HUES48 (cell line): ENCODE results near the gene ZNF71.

Experiments
- H3K27ac ChIP-seq: one replicate; pipeline ENCODE4 v1.7.0; 2013; ENCODE audit warnings: low read depth, low read length, inconsistent platforms
- H3K27me3 ChIP-seq: 2 replicates; pipeline ENCODE4 v1.6.1; 2013; ENCODE audit warnings: mild to moderate bottlenecking, low read length; ENCODE audit not compliant: control insufficient read depth, insufficient read depth
- H3K36me3 ChIP-seq: 2 replicates; pipeline ENCODE4 v1.6.1; 2013; ENCODE audit warnings: low read length; ENCODE audit not compliant: control insufficient read depth, insufficient read depth
- H3K4me1 ChIP-seq: 2 replicates; pipeline ENCODE4 v1.6.1; 2013; ENCODE audit warnings: mild to moderate bottlenecking, low read length; ENCODE audit not compliant: control insufficient read depth, insufficient read depth
- H3K4me3 ChIP-seq: 2 replicates; pipeline ENCODE4 v1.5.1; 2013; ENCODE audit warnings: mild to moderate bottlenecking, low read depth, low read length
- H3K9ac ChIP-seq: 2 replicates; pipeline ENCODE4 v1.6.1; 2013; ENCODE audit warnings: mild to moderate bottlenecking, low read depth, low read length, moderate library complexity
- H3K9me3 ChIP-seq: 2 replicates; pipeline ENCODE4 v1.6.1; 2013; ENCODE audit warnings: low read length; ENCODE audit not compliant: control insufficient read depth, insufficient read depth

Gene ZNF71

GRCh38 chr19:56622374-56622773 lies 27.3 kb downstream of the ZNF71 start:
- no peak overlapping the region for H3K27ac ChIP-seq
- H3K4me1 ChIP-seq, result no peaks in the 10 kb centered on the region
- no peak overlapping the region for H3K9ac ChIP-seq
- no peak overlapping the region for H3K4me3 ChIP-seq
- H3K9me3 ChIP-seq, result peaks cover 90% of the 10 kb centered on the region
- H3K36me3 ChIP-seq, result peaks cover 18% of the 10 kb centered on the region
- no peaks in the 10 kb centered on the region for H3K27me3 ChIP-seq

GRCh38 chr19:56623006-56623405 lies 27.9 kb downstream of the ZNF71 start:
- Histone ChIP-seq H3K9me3 (peaks cover 90% of the 10 kb centered on the region), H3K9ac (no peak overlapping the region), H3K4me1 (no peaks in the 10 kb centered on the region), H3K36me3 (peaks cover 18% of the 10 kb centered on the region), H3K27ac (no peak overlapping the region), H3K27me3 (no peaks in the 10 kb centered on the region), H3K4me3 (no peak overlapping the region)

- Histone ChIP-seq H3K27ac (no peak overlapping the region), H3K4me3 (no peak overlapping the region), H3K36me3 (peaks cover 18% of the 10 kb centered on the region), H3K9me3 (peaks cover 91% of the 10 kb centered on the region), H3K4me1 (no peaks in the 10 kb centered on the region), H3K9ac (no peak overlapping the region), H3K27me3 (no peaks in the 10 kb centered on the region)
These were observed 30.6 kb downstream of the ZNF71 start for GRCh38 chr19:56625708-56626107.

- no peaks in the 10 kb centered on the region for H3K36me3 ChIP-seq
- H3K4me3 ChIP-seq, result no peak overlapping the region
- H3K27me3 ChIP-seq, result no peaks in the 10 kb centered on the region
- H3K9ac ChIP-seq, result no peak overlapping the region
- no peaks in the 10 kb centered on the region for H3K4me1 ChIP-seq
- H3K9me3 ChIP-seq, result peaks cover 73% of the 10 kb centered on the region
- H3K27ac ChIP-seq, result no peak overlapping the region
These were observed 37.9 kb downstream of the ZNF71 start for GRCh38 chr19:56633021-56633420.

- H3K9ac ChIP-seq, result no peak overlapping the region
- H3K27ac ChIP-seq, result no peak overlapping the region
- H3K4me1 ChIP-seq, result no peaks in the 10 kb centered on the region
- H3K9me3 ChIP-seq, result peaks cover 63% of the 10 kb centered on the region
- H3K4me3 ChIP-seq, result no peak overlapping the region
- no peaks in the 10 kb centered on the region for H3K36me3 ChIP-seq
- H3K27me3 ChIP-seq, result no peaks in the 10 kb centered on the region
These were observed 43.0 kb downstream of the ZNF71 start for GRCh38 chr19:56637976-56638555.

GRCh38 chr19:56639217-56639616 lies 44.1 kb downstream of the ZNF71 start:
- peaks cover 64% of the 10 kb centered on the region for H3K9me3 ChIP-seq
- no peaks in the 10 kb centered on the region for H3K4me1 ChIP-seq
- H3K9ac ChIP-seq, result no peak overlapping the region
- no peak overlapping the region for H3K27ac ChIP-seq
- H3K4me3 ChIP-seq, result no peak overlapping the region
- no peaks in the 10 kb centered on the region for H3K36me3 ChIP-seq
- H3K27me3 ChIP-seq, result no peaks in the 10 kb centered on the region

GRCh38 chr19:56642711-56643459 lies 47.8 kb downstream of the ZNF71 start, which contains the start of gene SMIM17:
SMIM17 (plus strand) TSS chr19:56643159; CDS start chr19:56645668, 2,509 bp downstream.
- Histone ChIP-seq H3K27ac (no peak within 1 kb of the TSS), H3K4me3 (no peak within 1 kb of the TSS), H3K4me1 (no peaks in the 10 kb centered on the region), H3K9me3 (peaks cover 80% of the 10 kb centered on the region), H3K9ac (no peak within 1 kb of the TSS), H3K36me3 (no peaks in the 10 kb centered on the region), H3K27me3 (no peaks in the 10 kb centered on the region)

GRCh38 chr19:56643460-56643955 lies 48.4 kb downstream of the ZNF71 start:
- H3K9me3 ChIP-seq, result peaks cover 85% of the 10 kb centered on the region
- H3K27me3 ChIP-seq, result no peaks in the 10 kb centered on the region
- H3K36me3 ChIP-seq, result no peaks in the 10 kb centered on the region
- no peak overlapping the region for H3K9ac ChIP-seq
- no peak overlapping the region for H3K4me3 ChIP-seq
- H3K4me1 ChIP-seq, result no peaks in the 10 kb centered on the region
- no peak overlapping the region for H3K27ac ChIP-seq

GRCh38 chr19:56654151-56654550 lies 59.0 kb downstream of the ZNF71 start:
- H3K4me1 ChIP-seq, result no peaks in the 10 kb centered on the region
- no peak overlapping the region for H3K4me3 ChIP-seq
- H3K9me3 ChIP-seq, result peaks cover 86% of the 10 kb centered on the region
- no peak overlapping the region for H3K27ac ChIP-seq
- no peaks in the 10 kb centered on the region for H3K36me3 ChIP-seq
- no peak overlapping the region for H3K9ac ChIP-seq
- no peaks in the 10 kb centered on the region for H3K27me3 ChIP-seq

- Histone ChIP-seq H3K9me3 (peaks cover 81% of the 10 kb centered on the region), H3K4me1 (no peaks in the 10 kb centered on the region), H3K27ac (no peak overlapping the region), H3K27me3 (no peaks in the 10 kb centered on the region), H3K36me3 (no peaks in the 10 kb centered on the region), H3K9ac (no peak overlapping the region), H3K4me3 (no peak overlapping the region)
These were observed 65.4 kb downstream of the ZNF71 start for GRCh38 chr19:56660381-56661107.

- H3K4me1 ChIP-seq, result no peaks in the 10 kb centered on the region
- H3K9ac ChIP-seq, result no peak overlapping the region
- H3K27ac ChIP-seq, result no peak overlapping the region
- no peaks in the 10 kb centered on the region for H3K27me3 ChIP-seq
- peaks cover 81% of the 10 kb centered on the region for H3K9me3 ChIP-seq
- H3K36me3 ChIP-seq, result no peaks in the 10 kb centered on the region
- H3K4me3 ChIP-seq, result no peak overlapping the region
These were observed 66.1 kb downstream of the ZNF71 start for GRCh38 chr19:56661248-56661647.
